HuH-7 (cell line): ENCODE data around the gene EME2.
"Not testable (repeated sequence)": the region's sequence is repeated elsewhere in the genome, so short reads cannot be mapped to it uniquely, and the experiment has no call there.

ENCODE experiments used
- DNase-seq: peaks from one replicate; pipeline ENCODE4 v3.0.0; 2011; ENCODE audit warnings: low spot score

EME2 gene

GRCh38 chr16:1791256-1791942, 18.8 kb downstream of the EME2 start:
- no peak for DNase-seq

- no peak for DNase-seq
These were observed 19.6 kb downstream of the EME2 start for GRCh38 chr16:1791943-1792812.

- DNase-seq = no peak
These were observed 20.4 kb downstream of the EME2 start for GRCh38 chr16:1792836-1793577.

- DNase-seq = no peak
These were observed 21.1 kb downstream of the EME2 start, which contains the start of gene IGFALS for GRCh38 chr16:1793578-1794220. Gene IGFALS (minus strand): TSS chr16:1793705. CDS start chr16:1793652, 53 bp downstream.

- DNase-seq = no peak
These were observed 21.7 kb downstream of the EME2 start for GRCh38 chr16:1794221-1794871.

- DNase-seq = no peak
These were observed 22.5 kb downstream of the EME2 start for GRCh38 chr16:1794908-1795666.

- DNase-seq = not testable (repeated sequence)
These were observed 26.7 kb downstream of the EME2 start for GRCh38 chr16:1799263-1799662.

- no peak for DNase-seq
These were observed 28.1 kb downstream of the EME2 start for GRCh38 chr16:1800701-1801100.

GRCh38 chr16:1807626-1808025, 35.0 kb downstream of the EME2 start:
- DNase-seq = no peak

GRCh38 chr16:1808691-1809090, 36.1 kb downstream of the EME2 start:
- DNase-seq = no peak

- no peak for DNase-seq
These were observed 36.7 kb downstream of the EME2 start for GRCh38 chr16:1809281-1809801.

GRCh38 chr16:1810106-1810505, 37.5 kb downstream of the EME2 start:
- DNase-seq = no peak

- DNase-seq = no peak
These were observed 37.9 kb downstream of the EME2 start for GRCh38 chr16:1810536-1810935.

GRCh38 chr16:1812732-1813163, 40.1 kb downstream of the EME2 start:
- DNase-seq = peak; percentile 80

GRCh38 chr16:1815461-1815860, 42.9 kb downstream of the EME2 start:
- no peak for DNase-seq

GRCh38 chr16:1816396-1817275, 44.0 kb downstream of the EME2 start:
- DNase-seq = no peak

GRCh38 chr16:1817276-1817589, 44.6 kb downstream of the EME2 start:
- no peak for DNase-seq

GRCh38 chr16:1817716-1818115, 45.1 kb downstream of the EME2 start:
- no peak for DNase-seq

- DNase-seq = no peak
These were observed 45.7 kb downstream of the EME2 start for GRCh38 chr16:1818204-1818872.
